Naive B cell (primary cell): ENCODE data around the gene ZFP62. TPM values are rescaled to one million over a fixed set of nuclear protein-coding genes. Genes with fewer than 3 reads are reported as not detected.

ENCODE experiments used
- ATAC-seq, 2 donors: fragments of 150-1000 bp; cut with Tn5 transposase; 2 replicates each; pipeline ENCODE4 v1.10.0; 2021; ENCODE audit warnings: low read depth in 2 of 2, mild to moderate bottlenecking in 2 of 2, moderate library complexity in 2 of 2
- DNase-seq: peaks from one replicate; pipeline ENCODE4 v3.0.0; 2022
- H3K27ac Mint-ChIP-seq, 6 donors: one replicate each; pipeline ENCODE4 v1.8.0; 2020 to 2022; ENCODE audit warnings: mild to moderate bottlenecking in 6 of 6, mixed read lengths in 6 of 6, moderate library complexity in 5 of 6, inconsistent platforms in 2 of 6
- H3K27me3 Mint-ChIP-seq, 3 donors: one replicate each; pipeline ENCODE4 v1.8.0; 2021 to 2022; ENCODE audit warnings: mixed read lengths in 3 of 3, mild to moderate bottlenecking in 1 of 3
- H3K36me3 Mint-ChIP-seq, 2 donors: one replicate each; pipeline ENCODE4 v1.8.0; 2020 to 2022; ENCODE audit warnings: mixed read lengths in 2 of 2, inconsistent platforms in 1 of 2, mild to moderate bottlenecking in 1 of 2
- H3K4me1 Mint-ChIP-seq, 3 donors: one replicate each; pipeline ENCODE4 v1.8.0; 2020 to 2022; ENCODE audit warnings: mixed read lengths in 3 of 3, inconsistent platforms in 1 of 3, mild to moderate bottlenecking in 1 of 3, moderate library complexity in 1 of 3
- H3K4me3 Mint-ChIP-seq, 8 donors: one replicate each; pipeline ENCODE4 v1.8.0; 2020 to 2022; ENCODE audit warnings: mild to moderate bottlenecking in 8 of 8, mixed read lengths in 8 of 8, moderate library complexity in 8 of 8, inconsistent platforms in 2 of 8
- H3K9me3 Mint-ChIP-seq, 7 donors: one replicate each; pipeline ENCODE4 v1.8.0; 2020 to 2022; ENCODE audit warnings: mixed read lengths in 7 of 7, mild to moderate bottlenecking in 5 of 7, inconsistent platforms in 2 of 7, moderate library complexity in 1 of 7
- polyA plus RNA-seq, 6 donors: library from polyadenylated mRNA; unstranded; fragments of 300-500 nt; fragmentation: Illumina TruSeq; gene quantifications; one replicate each; pipeline ENCODE4 v1.2.3, GENCODE V29; 2021; ENCODE audit warnings: low read depth in 6 of 6

ZFP62 gene
- polyA plus RNA-seq, 6 donors from 2014 or later: 12.1 to 26.5 (median 22.5) TPM

DNA sequence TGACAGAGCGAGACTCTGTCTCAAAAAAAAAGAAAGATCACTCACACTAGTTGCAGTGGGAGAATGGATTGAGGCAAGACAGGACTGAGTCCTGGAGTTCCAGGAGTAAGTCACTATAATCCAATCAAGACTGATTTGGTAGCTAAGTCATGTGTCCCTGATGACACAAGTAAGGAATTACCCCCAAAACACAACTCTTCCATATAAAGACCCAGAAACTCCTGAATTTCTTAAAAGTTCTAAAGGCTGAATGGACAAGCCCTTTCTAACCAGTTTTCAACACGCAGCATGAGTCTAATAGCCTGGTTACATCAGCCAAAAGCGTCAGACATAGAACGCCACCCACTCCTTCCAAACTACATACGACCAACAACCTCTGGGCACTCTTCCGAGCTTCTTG lies 2.5 kb downstream of the ZFP62 start:
- peak overlapping the region in 1 of 6 donors; percentile 86 for H3K27ac Mint-ChIP-seq
- peak overlapping the region in 3 of 8 donors; percentile 61 to 95 (median 77) for H3K4me3 Mint-ChIP-seq
- H3K27me3 Mint-ChIP-seq: no peaks in the 10 kb centered on the region
- peaks cover 4 to 12% of the 10 kb centered on the region in 2 donors for H3K36me3 Mint-ChIP-seq
- peaks cover 21 to 50% (median 26%) of the 10 kb centered on the region in 3 donors for H3K4me1 Mint-ChIP-seq
- DNase-seq (no peak), ATAC-seq (no peak)
- no peaks in the 10 kb centered on the region for H3K9me3 Mint-ChIP-seq

DNA sequence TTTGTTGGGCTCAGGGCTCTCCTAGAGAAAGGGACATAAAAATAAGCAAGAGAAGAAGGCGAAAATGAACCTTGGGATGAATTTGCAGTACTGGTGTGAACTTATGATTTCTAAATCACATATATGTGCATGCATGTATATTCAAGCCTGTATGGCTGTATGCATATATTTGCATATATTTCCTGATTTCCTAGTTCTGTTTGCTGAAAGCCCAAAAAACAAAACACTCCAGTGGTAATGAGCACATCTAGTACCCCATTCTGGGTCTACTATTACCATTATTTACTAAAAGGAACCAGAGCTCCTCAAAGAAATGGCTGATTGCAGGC lies 7.3 kb downstream of the ZFP62 start:
- ATAC-seq (no peak), DNase-seq (no peak)
- no peaks in the 10 kb centered on the region for H3K27me3 Mint-ChIP-seq
- peak overlapping the region in 2 of 6 donors; percentile 56 to 77 for H3K27ac Mint-ChIP-seq
- H3K4me3 Mint-ChIP-seq: peak overlapping the region in 2 of 8 donors; percentile 12
- H3K36me3 Mint-ChIP-seq: peaks cover 31 to 38% of the 10 kb centered on the region in 2 donors
- H3K4me1 Mint-ChIP-seq: peaks cover 4 to 39% (median 30%) of the 10 kb centered on the region in 3 donors
- peaks cover 5 to 21% (median 8%) of the 10 kb centered on the region in 7 donors for H3K9me3 Mint-ChIP-seq

DNA sequence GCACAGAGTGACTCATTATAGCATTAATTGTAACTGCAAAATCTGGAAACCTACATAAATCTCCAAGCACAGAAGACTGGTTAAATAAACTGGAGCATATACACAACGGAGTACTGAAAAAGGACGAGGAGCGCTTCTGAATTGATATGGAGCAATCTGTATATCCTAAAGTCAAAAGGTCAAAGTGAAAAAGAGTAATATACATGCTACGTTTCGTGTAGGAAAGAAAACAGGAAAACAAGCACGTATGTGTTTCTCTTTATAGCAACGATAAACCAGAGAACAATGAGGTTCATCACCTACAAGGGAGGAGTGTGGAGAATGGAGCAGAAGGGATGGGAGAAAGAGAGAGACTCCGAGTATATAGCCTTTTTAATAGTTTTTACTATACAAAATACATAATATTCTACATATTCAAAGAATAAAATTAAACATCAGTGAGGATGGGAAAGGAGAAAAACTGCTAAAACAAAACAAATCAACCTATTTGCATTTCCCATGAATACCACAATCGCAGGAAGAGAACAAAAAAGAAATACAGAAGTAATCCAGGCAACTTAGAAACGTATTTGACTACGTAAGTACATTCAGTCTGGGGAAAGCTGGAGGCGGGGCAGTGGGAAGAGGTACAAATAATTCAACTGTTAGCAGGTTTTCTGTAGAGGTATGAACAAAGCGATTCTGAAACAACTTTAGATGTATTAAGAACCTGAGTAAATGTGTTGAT lies 7.8 kb downstream of the ZFP62 start:
- DNase-seq (no peak), ATAC-seq (no peak)
- no peak overlapping the region for H3K4me3 Mint-ChIP-seq
- peaks cover 34 to 43% of the 10 kb centered on the region in 2 donors for H3K36me3 Mint-ChIP-seq
- peak overlapping the region in 1 of 6 donors; percentile 77 for H3K27ac Mint-ChIP-seq
- H3K4me1 Mint-ChIP-seq: peaks cover 1 to 34% (median 30%) of the 10 kb centered on the region in 3 donors
- H3K9me3 Mint-ChIP-seq: peaks cover 5 to 22% (median 8%) of the 10 kb centered on the region in 7 donors
- H3K27me3 Mint-ChIP-seq: no peaks in the 10 kb centered on the region

DNA sequence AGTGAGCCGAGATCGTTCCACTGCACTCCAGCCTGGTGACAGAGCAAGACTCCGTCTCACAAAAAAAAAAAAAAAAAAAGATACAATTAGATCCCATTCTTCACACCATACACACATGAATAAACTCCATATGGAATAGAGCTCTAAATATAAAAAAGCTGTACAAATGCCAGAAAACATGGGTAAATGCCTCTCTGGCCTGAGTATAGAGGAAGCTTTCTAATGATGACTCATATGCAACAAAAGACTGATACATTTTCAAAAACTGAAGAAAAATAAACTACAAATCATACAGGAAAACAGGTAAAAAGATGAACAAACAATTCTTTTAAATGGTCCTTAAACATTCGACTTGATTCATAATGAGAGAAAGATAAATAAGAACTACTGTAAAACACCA lies 8.6 kb downstream of the ZFP62 start:
- Mint-ChIP-seq H3K27ac (no peak overlapping the region), H3K9me3 (peaks cover 5 to 22% (median 8%) of the 10 kb centered on the region in 7 donors), H3K27me3 (no peaks in the 10 kb centered on the region), H3K4me3 (no peak overlapping the region), H3K4me1 (peaks cover 0 to 34% (median 30%) of the 10 kb centered on the region in 3 donors), H3K36me3 (peaks cover 41 to 46% of the 10 kb centered on the region in 2 donors)
- no peak for ATAC-seq
- DNase-seq: no peak

DNA sequence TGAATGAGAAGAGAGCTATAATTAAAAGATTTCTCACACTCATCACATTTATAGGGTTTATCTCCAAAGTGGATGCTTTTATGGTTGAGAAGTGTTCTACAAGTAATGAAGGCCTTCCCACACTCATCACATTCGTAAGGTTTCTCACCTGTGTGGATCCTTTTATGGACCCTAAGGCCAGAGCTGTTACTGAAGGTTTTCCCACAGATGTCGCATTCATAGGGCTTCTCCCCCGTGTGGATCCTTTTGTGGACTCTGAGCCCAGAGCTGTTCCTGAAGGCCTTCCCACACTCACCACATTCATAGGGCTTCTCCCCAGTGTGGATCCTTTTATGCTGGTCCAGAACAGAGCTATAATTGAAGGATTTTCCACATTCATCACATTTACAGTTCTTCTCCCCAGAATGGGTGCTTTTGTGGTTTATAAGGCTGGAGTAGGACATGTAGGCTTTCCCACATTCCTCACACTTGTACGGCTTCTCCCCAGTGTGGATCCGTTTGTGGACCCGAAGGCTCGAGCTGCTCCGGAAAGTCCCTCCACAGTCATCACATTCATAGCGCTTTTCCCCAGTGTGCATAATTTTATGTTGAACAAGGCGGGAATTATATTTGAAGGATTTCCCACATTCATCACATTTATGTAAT lies 10.5 kb downstream of the ZFP62 start:
- peaks cover 39 to 40% of the 10 kb centered on the region in 2 donors for H3K36me3 Mint-ChIP-seq
- peaks cover 5 to 22% (median 8%) of the 10 kb centered on the region in 7 donors for H3K9me3 Mint-ChIP-seq
- peak overlapping the region in 1 of 6 donors; percentile 21 for H3K27ac Mint-ChIP-seq

DNA sequence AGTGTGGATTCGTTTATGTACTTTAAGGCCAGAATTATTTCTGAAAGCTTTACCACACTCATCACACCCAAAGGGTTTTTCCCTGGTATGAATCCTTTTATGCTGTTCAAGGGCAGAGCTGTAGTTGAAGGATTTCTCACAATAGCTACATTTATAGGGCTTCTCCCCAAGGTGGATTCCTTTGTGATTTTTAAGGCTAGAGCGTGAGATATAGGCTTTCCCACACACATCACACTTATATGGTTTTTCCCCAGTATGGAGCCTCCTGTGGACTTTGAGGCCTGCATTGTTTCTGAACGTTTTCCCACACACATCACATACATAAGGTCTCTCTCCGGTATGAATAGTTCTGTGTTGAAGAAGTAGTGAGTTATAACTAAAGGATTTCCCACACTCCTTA lies 11.2 kb downstream of the ZFP62 start:
- Mint-ChIP-seq H3K27ac (no peak overlapping the region), H3K36me3 (peaks cover 34 to 40% of the 10 kb centered on the region in 2 donors), H3K4me3 (no peak overlapping the region), H3K9me3 (peaks cover 5 to 22% (median 8%) of the 10 kb centered on the region in 7 donors), H3K4me1 (peaks cover 0 to 27% (median 22%) of the 10 kb centered on the region in 3 donors), H3K27me3 (no peaks in the 10 kb centered on the region)
- no peak for DNase-seq
- no peak for ATAC-seq

More for the DNA sequence above, 10.5 kb downstream of the ZFP62 start:
- Mint-ChIP-seq H3K4me1 (peaks cover 0 to 31% (median 26%) of the 10 kb centered on the region in 3 donors), H3K4me3 (no peak overlapping the region), H3K27me3 (no peaks in the 10 kb centered on the region)
- ATAC-seq (no peak), DNase-seq (no peak)

DNA sequence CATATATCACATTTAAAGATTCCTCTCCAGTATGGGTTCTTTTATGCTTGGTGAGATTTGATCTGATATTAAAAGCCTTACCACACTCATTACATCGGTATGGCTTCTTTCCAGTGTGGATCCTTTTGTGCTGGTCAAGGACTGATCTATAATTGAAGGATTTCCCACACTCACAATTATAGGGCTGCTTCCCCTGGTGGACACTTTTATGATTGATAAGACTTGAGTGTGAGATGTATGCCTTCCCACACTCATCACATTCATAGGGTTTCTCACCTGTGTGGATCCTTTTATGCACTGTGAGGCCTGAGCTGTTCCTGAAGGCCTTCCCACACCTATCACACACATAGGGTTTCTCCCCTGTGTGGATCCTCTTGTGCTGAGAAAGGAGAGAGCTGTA lies 12.2 kb downstream of the ZFP62 start:
- Mint-ChIP-seq H3K27ac (no peak overlapping the region), H3K27me3 (no peaks in the 10 kb centered on the region), H3K9me3 (peaks cover 5 to 22% (median 8%) of the 10 kb centered on the region in 7 donors), H3K36me3 (peaks cover 34 to 40% of the 10 kb centered on the region in 2 donors), H3K4me1 (peaks cover 0 to 23% (median 13%) of the 10 kb centered on the region in 3 donors), H3K4me3 (no peak overlapping the region)
- no peak for DNase-seq
- no peak for ATAC-seq

DNA sequence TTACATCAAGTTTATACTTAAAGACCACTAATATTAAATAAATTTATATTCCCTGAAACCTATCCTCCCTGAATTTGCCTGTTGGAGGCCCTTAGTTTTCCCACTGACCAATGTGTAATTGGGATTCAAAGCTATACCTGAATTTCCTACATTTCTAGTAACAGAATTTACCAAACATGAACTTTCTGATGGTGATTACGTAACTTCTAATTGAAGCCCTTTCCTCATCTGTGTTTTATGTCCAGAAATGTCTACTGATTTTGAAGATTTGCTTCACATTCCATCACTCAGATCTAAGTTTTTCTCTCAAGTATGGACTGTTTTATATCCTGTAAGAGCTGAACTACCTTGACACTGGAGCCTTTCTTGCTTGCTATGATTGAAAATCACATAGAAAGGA lies 12.8 kb downstream of the ZFP62 start:
- no peak for ATAC-seq
- peaks cover 34 to 40% of the 10 kb centered on the region in 2 donors for H3K36me3 Mint-ChIP-seq
- H3K9me3 Mint-ChIP-seq: peaks cover 5 to 22% (median 8%) of the 10 kb centered on the region in 7 donors
- peaks cover 0 to 19% (median 9%) of the 10 kb centered on the region in 3 donors for H3K4me1 Mint-ChIP-seq
- no peaks in the 10 kb centered on the region for H3K27me3 Mint-ChIP-seq
- DNase-seq: no peak
- no peak overlapping the region for H3K4me3 Mint-ChIP-seq
- H3K27ac Mint-ChIP-seq: peak overlapping the region in 1 of 6 donors; percentile 2

DNA sequence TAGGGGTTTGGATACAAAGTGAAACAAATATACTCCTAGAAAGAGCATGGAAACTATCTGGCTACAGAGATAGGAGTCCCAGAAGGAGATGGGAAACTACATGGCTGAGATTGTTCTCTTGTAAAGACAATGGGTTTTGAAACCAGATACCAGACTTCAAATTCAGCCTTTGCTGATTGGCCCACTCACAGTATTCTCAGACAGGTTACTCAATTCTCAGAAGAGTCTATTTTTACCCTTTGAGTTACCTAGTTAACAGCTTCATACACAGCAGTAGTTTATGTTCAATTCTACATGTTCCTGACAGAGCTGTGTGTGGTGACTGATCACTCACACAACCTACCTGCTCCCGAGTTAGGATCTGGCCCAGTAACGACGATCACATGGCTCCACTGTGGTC lies 14.1 kb downstream of the ZFP62 start:
- DNase-seq (no peak), ATAC-seq (no peak)
- H3K36me3 Mint-ChIP-seq: peaks cover 33% of the 10 kb centered on the region in 2 donors
- peak overlapping the region in 1 of 6 donors; percentile 70 for H3K27ac Mint-ChIP-seq
- peak overlapping the region in 1 of 8 donors; percentile 65 for H3K4me3 Mint-ChIP-seq
- peaks cover 0 to 15% (median 0%) of the 10 kb centered on the region in 3 donors for H3K4me1 Mint-ChIP-seq
- H3K27me3 Mint-ChIP-seq: no peaks in the 10 kb centered on the region
- peaks cover 6 to 22% (median 8%) of the 10 kb centered on the region in 7 donors for H3K9me3 Mint-ChIP-seq

DNA sequence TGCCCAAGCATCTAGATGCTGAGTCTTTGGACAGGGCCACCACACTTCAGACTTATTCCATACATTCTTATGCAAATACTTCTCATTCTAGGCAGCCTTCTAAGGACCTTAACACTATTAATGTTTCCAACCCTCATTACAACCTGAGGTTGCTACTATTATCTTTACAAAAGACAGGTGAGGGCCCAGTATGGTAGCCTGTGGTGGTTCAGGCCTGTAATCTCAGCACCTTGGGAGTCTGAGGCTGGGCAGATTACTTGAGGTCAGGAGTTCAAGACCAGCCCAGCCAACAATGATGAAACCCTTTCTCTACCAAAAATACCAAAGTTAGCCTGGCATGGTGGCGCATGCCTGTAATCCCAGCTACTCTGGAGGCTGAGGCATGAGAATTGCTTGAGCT lies 16.2 kb downstream of the ZFP62 start:
- H3K4me3 Mint-ChIP-seq: no peak overlapping the region
- H3K4me1 Mint-ChIP-seq: peaks cover 0 to 9% (median 0%) of the 10 kb centered on the region in 3 donors
- peaks cover 11 to 17% of the 10 kb centered on the region in 2 donors for H3K36me3 Mint-ChIP-seq

DNA sequence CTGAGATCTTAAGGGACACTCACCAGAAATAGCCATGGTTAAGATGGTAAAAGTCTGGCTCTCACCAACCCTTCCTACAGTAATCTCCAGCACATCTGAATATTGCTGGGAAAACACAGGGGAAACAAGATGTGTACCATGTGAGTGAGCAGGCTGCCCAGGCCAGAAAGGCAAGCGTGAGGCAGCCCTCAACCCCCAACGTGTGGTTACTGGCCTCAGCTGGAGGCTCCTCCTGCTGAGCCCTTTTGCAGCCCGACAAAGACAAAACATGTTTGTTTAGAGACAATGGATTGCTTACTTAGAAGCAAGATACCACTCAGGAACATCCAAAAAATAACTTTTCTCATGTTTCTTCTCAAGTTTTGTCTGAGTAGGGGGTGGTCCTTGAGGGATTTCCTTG lies 16.6 kb downstream of the ZFP62 start:
- DNase-seq: no peak
- H3K9me3 Mint-ChIP-seq: peaks cover 0 to 5% (median 3%) of the 10 kb centered on the region in 7 donors
- no peak for ATAC-seq
- H3K27me3 Mint-ChIP-seq: no peaks in the 10 kb centered on the region
- H3K4me1 Mint-ChIP-seq: peaks cover 0 to 9% (median 0%) of the 10 kb centered on the region in 3 donors
- H3K4me3 Mint-ChIP-seq: no peak overlapping the region
- peak overlapping the region in 1 of 6 donors; percentile 50 for H3K27ac Mint-ChIP-seq
- peaks cover 8 to 14% of the 10 kb centered on the region in 2 donors for H3K36me3 Mint-ChIP-seq

More for the DNA sequence above, 16.2 kb downstream of the ZFP62 start:
- Mint-ChIP-seq H3K27ac (no peak overlapping the region), H3K9me3 (peaks cover 0 to 8% (median 3%) of the 10 kb centered on the region in 7 donors), H3K27me3 (no peaks in the 10 kb centered on the region)
- DNase-seq (no peak), ATAC-seq (no peak)

DNA sequence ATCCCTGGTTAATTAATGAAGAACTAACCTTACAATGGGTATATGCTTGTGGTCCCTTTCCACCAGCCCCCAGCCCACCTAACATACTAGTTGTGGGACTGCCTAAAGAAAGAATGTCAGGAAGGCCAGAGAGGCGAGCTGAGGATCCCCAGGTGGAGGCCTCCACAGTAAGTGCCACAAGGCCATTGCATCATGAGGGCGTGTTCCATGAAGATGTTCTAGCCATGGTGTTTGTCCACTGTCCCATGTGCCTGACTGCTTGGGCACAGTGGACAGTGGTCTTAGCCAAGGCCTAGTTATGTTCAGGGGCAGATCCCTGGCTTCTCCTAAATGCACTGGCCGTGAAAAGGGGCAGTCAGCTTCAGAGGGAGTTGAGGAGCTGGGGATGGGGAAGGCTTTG lies 21.1 kb downstream of the ZFP62 start:
- DNase-seq (no peak), ATAC-seq (no peak)
- H3K27me3 Mint-ChIP-seq: no peaks in the 10 kb centered on the region
- H3K4me1 Mint-ChIP-seq: peaks cover 0 to 6% (median 0%) of the 10 kb centered on the region in 3 donors
- no peak overlapping the region for H3K27ac Mint-ChIP-seq
- peaks cover 0 to 4% (median 2%) of the 10 kb centered on the region in 7 donors for H3K9me3 Mint-ChIP-seq
- H3K36me3 Mint-ChIP-seq: no peaks in the 10 kb centered on the region
- H3K4me3 Mint-ChIP-seq: no peak overlapping the region

DNA sequence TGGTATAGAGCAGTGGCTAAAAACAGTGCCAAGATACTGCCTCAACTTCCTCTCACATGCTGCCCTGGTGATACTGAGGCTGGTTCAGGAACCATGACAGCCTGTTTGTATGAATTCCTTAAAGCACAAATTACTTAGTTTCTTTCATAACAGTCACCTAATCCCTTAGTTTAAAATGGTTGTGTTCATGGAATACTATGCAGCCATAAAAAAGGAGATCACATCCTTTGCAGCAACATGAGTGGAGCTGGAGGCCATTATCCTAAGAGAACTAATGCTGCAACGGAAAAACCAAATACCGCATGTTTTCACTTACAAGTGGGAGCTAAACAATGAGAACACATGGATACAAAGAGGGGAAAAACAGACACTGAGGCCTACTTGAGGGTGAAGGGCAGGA lies 21.8 kb downstream of the ZFP62 start:
- Mint-ChIP-seq H3K27me3 (no peaks in the 10 kb centered on the region), H3K4me1 (peaks cover 3 to 12% (median 6%) of the 10 kb centered on the region in 3 donors), H3K27ac (no peak overlapping the region), H3K36me3 (no peaks in the 10 kb centered on the region), H3K4me3 (peak overlapping the region in 1 of 8 donors; percentile 5), H3K9me3 (peaks cover 0 to 4% (median 2%) of the 10 kb centered on the region in 7 donors)
- ATAC-seq (no peak), DNase-seq (no peak)
